ENCODE data around the gene IFITM10.

The IFITM10 gene

GRCh38 chr11:1751531-1751921 is 1.1 kb upstream of the IFITM10 start:
- DNase-seq (ENCODE audit: low spot score), result no peak

GRCh38 chr11:1750840-1751530 is 590 bp upstream of the IFITM10 start:
- DNase-seq (ENCODE audit: low spot score), result no peak

- DNase-seq (ENCODE audit: low spot score), result no peak
These were observed 722 bp downstream of the IFITM10 start for GRCh38 chr11:1749395-1750351.

GRCh38 chr11:1748636-1749394 is 1.6 kb downstream of the IFITM10 start:
- DNase-seq (ENCODE audit: low spot score), result no peak

- no peak for DNase-seq (ENCODE audit: low spot score)
These were observed 2.4 kb downstream of the IFITM10 start for GRCh38 chr11:1747753-1748635.

GRCh38 chr11:1746956-1747752 is 3.2 kb downstream of the IFITM10 start:
- DNase-seq (ENCODE audit: low spot score), result no peak

- DNase-seq (ENCODE audit: low spot score), result no peak
These were observed 3.9 kb downstream of the IFITM10 start for GRCh38 chr11:1746511-1746931.

- no peak for DNase-seq (ENCODE audit: low spot score)
These were observed 4.6 kb downstream of the IFITM10 start for GRCh38 chr11:1745701-1746320.

GRCh38 chr11:1744891-1745700 is 5.3 kb downstream of the IFITM10 start:
- DNase-seq (ENCODE audit: low spot score), result no peak

- no peak for DNase-seq (ENCODE audit: low spot score)
These were observed 6.1 kb downstream of the IFITM10 start for GRCh38 chr11:1744137-1744886.

- DNase-seq (ENCODE audit: low spot score), result no peak
These were observed 6.7 kb downstream of the IFITM10 start for GRCh38 chr11:1743585-1744136.

GRCh38 chr11:1742869-1743584 is 7.4 kb downstream of the IFITM10 start:
- no peak for DNase-seq (ENCODE audit: low spot score)

- no peak for DNase-seq (ENCODE audit: low spot score)
These were observed 8.0 kb downstream of the IFITM10 start for GRCh38 chr11:1742371-1742770.

GRCh38 chr11:1741741-1742140 is 8.7 kb downstream of the IFITM10 start:
- no peak for DNase-seq (ENCODE audit: low spot score)

GRCh38 chr11:1740786-1741530 is 9.4 kb downstream of the IFITM10 start:
- no peak for DNase-seq (ENCODE audit: low spot score)

GRCh38 chr11:1739576-1739975 is 10.8 kb downstream of the IFITM10 start:
- DNase-seq (ENCODE audit: low spot score), result no peak

- DNase-seq (ENCODE audit: low spot score), result no peak
These were observed 12.0 kb downstream of the IFITM10 start for GRCh38 chr11:1738380-1738779.

Data from CD4-positive, alpha-beta T cell treated with Interleukin-15 for 4 hours (primary cell).